Amniotic stem cell (primary cell): ENCODE data around the gene NRXN2.

Experiments
- DNase-seq: peaks from one replicate; lab custom pipeline; 2025; lab: John Stamatoyannopoulos, UW

The NRXN2 gene

GRCh38 chr11:64627371-64627770, 95.6 kb downstream of the NRXN2 start:
- DNase-seq, result no peak

GRCh38 chr11:64626637-64627036, 96.4 kb downstream of the NRXN2 start:
- DNase-seq, result no peak

GRCh38 chr11:64624883-64625481, 98.0 kb downstream of the NRXN2 start:
- DNase-seq, result no peak

GRCh38 chr11:64622681-64623080, 100.3 kb downstream of the NRXN2 start:
- DNase-seq, result no peak

- DNase-seq, result no peak
These were observed 101.5 kb downstream of the NRXN2 start for GRCh38 chr11:64621283-64622019.

GRCh38 chr11:64620381-64620971, 102.5 kb downstream of the NRXN2 start:
- no peak for DNase-seq

- DNase-seq, result no peak
These were observed 103.1 kb downstream of the NRXN2 start for GRCh38 chr11:64619811-64620380.

GRCh38 chr11:64619196-64619595, 103.8 kb downstream of the NRXN2 start:
- DNase-seq, result no peak

- DNase-seq, result no peak
These were observed 106.2 kb downstream of the NRXN2 start for GRCh38 chr11:64616817-64617216.

- no peak for DNase-seq
These were observed 108.1 kb downstream of the NRXN2 start for GRCh38 chr11:64614917-64615316.

GRCh38 chr11:64613648-64614047, 109.3 kb downstream of the NRXN2 start:
- no peak for DNase-seq

- no peak for DNase-seq
These were observed 110.9 kb downstream of the NRXN2 start for GRCh38 chr11:64611869-64612646.

- no peak for DNase-seq
These were observed 111.8 kb downstream of the NRXN2 start for GRCh38 chr11:64611176-64611575.

GRCh38 chr11:64610596-64610995, 112.4 kb downstream of the NRXN2 start:
- DNase-seq, result no peak

GRCh38 chr11:64609436-64610047, 113.5 kb downstream of the NRXN2 start:
- no peak for DNase-seq

GRCh38 chr11:64608636-64609035, 114.4 kb downstream of the NRXN2 start:
- no peak for DNase-seq

GRCh38 chr11:64608046-64608445, 115.0 kb downstream of the NRXN2 start:
- no peak for DNase-seq

- no peak for DNase-seq
These were observed 115.5 kb downstream of the NRXN2 start for GRCh38 chr11:64607381-64607985.

- no peak for DNase-seq
These were observed 116.1 kb downstream of the NRXN2 start for GRCh38 chr11:64606796-64607380.

- DNase-seq, result no peak
These were observed 117.1 kb downstream of the NRXN2 start for GRCh38 chr11:64605656-64606585.
